ENCODE data around the gene SKAP1. TPM values are rescaled to one million over a fixed set of nuclear protein-coding genes. Genes with fewer than 3 reads are reported as not detected.

SKAP1 gene
- total RNA-seq, 1 donor from 2014 or later: 25.3 TPM

GRCh38 chr17:48326310-48326709, 103.7 kb downstream of the SKAP1 start:
- no peaks in the 10 kb centered on the region for H3K4me1 Mint-ChIP-seq
- no peaks in the 10 kb centered on the region for H3K9me3 Mint-ChIP-seq
- no peak for ATAC-seq (ENCODE audit: low read depth)
- H3K27ac Mint-ChIP-seq: no peak overlapping the region
- H3K36me3 Mint-ChIP-seq (ENCODE audit: low read depth): peaks cover 3% of the 10 kb centered on the region
- no peaks in the 10 kb centered on the region for H3K27me3 Mint-ChIP-seq
- no peak overlapping the region for H3K4me3 Mint-ChIP-seq
- TF ChIP-seq CTCF (IDR thresholded peaks at IDR 0.05): no peak
- intact Hi-C loops (cut with micrococcal nuclease): no loop called here
- ChIA-PET CTCF (interaction anchor here (0.6 to 1.2 kb wide), 3 partner anchors 9 to 262 kb away, joined by 3 read pairs; no protein-coding TSS in a partner anchor), POLR2A (interaction anchor here (0.7 kb wide), 1 partner anchor 271 kb away, joined by 5 read pairs; no protein-coding TSS in a partner anchor)
- DNase-seq: no peak

- Mint-ChIP-seq H3K27ac (no peak overlapping the region), H3K36me3 (ENCODE audit: low read depth) (no peaks in the 10 kb centered on the region), H3K4me3 (no peak overlapping the region), H3K4me1 (no peaks in the 10 kb centered on the region), H3K27me3 (no peaks in the 10 kb centered on the region), H3K9me3 (no peaks in the 10 kb centered on the region)
- ChIA-PET POLR2A (no interaction called here), CTCF (no interaction called here)
- ATAC-seq (ENCODE audit: low read depth) (no peak), DNase-seq (no peak)
- TF ChIP-seq CTCF (IDR thresholded peaks at IDR 0.05): no peak
- intact Hi-C loops (cut with micrococcal nuclease): no loop called here
Observed at GRCh38 chr17:48322060-48322459, 108.0 kb downstream of the SKAP1 start.

GRCh38 chr17:48317732-48318131, 112.3 kb downstream of the SKAP1 start:
- TF ChIP-seq CTCF (IDR thresholded peaks at IDR 0.05): no peak
- DNase-seq (no peak), ATAC-seq (ENCODE audit: low read depth) (no peak)
- Mint-ChIP-seq H3K4me1 (peaks cover 9% of the 10 kb centered on the region), H3K27me3 (no peaks in the 10 kb centered on the region), H3K27ac (no peak overlapping the region), H3K9me3 (no peaks in the 10 kb centered on the region), H3K36me3 (ENCODE audit: low read depth) (no peaks in the 10 kb centered on the region), H3K4me3 (no peak overlapping the region)
- ChIA-PET POLR2A (no interaction called here), CTCF (no interaction called here)
- intact Hi-C loops (cut with micrococcal nuclease): no loop called here

GRCh38 chr17:48314716-48315115, 115.3 kb downstream of the SKAP1 start:
- TF ChIP-seq CTCF (IDR thresholded peaks at IDR 0.05): no peak
- Mint-ChIP-seq H3K27ac (no peak overlapping the region), H3K4me1 (peaks cover 14% of the 10 kb centered on the region), H3K27me3 (no peaks in the 10 kb centered on the region), H3K36me3 (ENCODE audit: low read depth) (peaks cover 2% of the 10 kb centered on the region), H3K9me3 (no peaks in the 10 kb centered on the region), H3K4me3 (no peak overlapping the region)
- CTCF ChIA-PET: no interaction called here
- intact Hi-C loops (cut with micrococcal nuclease): no loop called here
- no peak for ATAC-seq (ENCODE audit: low read depth)
- POLR2A ChIA-PET: no interaction called here
- DNase-seq: no peak

- no peak for TF ChIP-seq CTCF (IDR thresholded peaks at IDR 0.05)
- ChIA-PET POLR2A (no interaction called here), CTCF (no interaction called here)
Observed at GRCh38 chr17:48313096-48313755, 116.8 kb downstream of the SKAP1 start.

More at GRCh38 chr17:48313096-48313755, 116.8 kb downstream of the SKAP1 start:
- no peak for DNase-seq
- Mint-ChIP-seq H3K27ac (no peak overlapping the region), H3K9me3 (no peaks in the 10 kb centered on the region), H3K36me3 (ENCODE audit: low read depth) (peaks cover 2% of the 10 kb centered on the region), H3K4me3 (no peak overlapping the region), H3K4me1 (peaks cover 14% of the 10 kb centered on the region), H3K27me3 (no peaks in the 10 kb centered on the region)
- intact Hi-C loops (cut with micrococcal nuclease): no loop called here
- no peak for ATAC-seq (ENCODE audit: low read depth)
